ENCODE data around the gene FARP1.

- TF ChIP-seq CTCF (IDR thresholded peaks at IDR 0.05; ENCODE audit: insufficient read depth, low read depth, low read length) (no peak), EZH2 (IDR thresholded peaks at IDR 0.05; ENCODE audit: insufficient read depth, low read length) (no peak)
Observed at GRCh38 chr13:98492335-98493041, 349.6 kb downstream of the FARP1 start.

Data from astrocyte (in vitro differentiated cells and primary cell).